HepG2 (cell line): Measurements from ENCODE around the gene RAD54L. TPM values are rescaled to one million over a fixed set of nuclear protein-coding genes. Genes with fewer than 3 reads are reported as not detected.

Experiments
- ATAC-seq: fragments of 200-7000 bp; cut with Tn5 transposase; 3 replicates; pipeline ENCODE4 v1.9.1; 2020; ENCODE audit warnings: mild to moderate bottlenecking, moderate library complexity
- BruUV-seq: library from RNA; stranded (reverse); fragments of 400-500 nt; replicated peaks from 2 replicates; lab custom pipeline; 2021; lab: Mats Ljungman, UMichigan
- CTCF ChIA-PET: fragments of 300-600 bp; formaldehyde crosslinking; extraction: SDS; loops from one replicate; lab custom pipeline; 2021; ENCODE audit warnings: low total read pairs, inconsistent platforms, low intra/inter-chr PET ratio; lab: Yijun Ruan, JAX
- POLR2A ChIA-PET: fragments of 350-600 bp; sonication (Branson Sonifier 250); formaldehyde crosslinking; loops from one replicate; lab custom pipeline; 2020; ENCODE audit warnings: antibody characterized with exemption, inconsistent platforms; lab: Yijun Ruan, JAX
- DNase-seq: peaks from one replicate; pipeline ENCODE4 v3.0.0-alpha.2; 2015; ENCODE audit warnings: low spot score
- FAIRE-seq: peaks from 3 replicates; lab custom pipeline; 2011; peaks lifted over from hg19 to GRCh38; lab: Jason Lieb, UNC
- H2AFZ ChIP-seq: one replicate; pipeline ENCODE4 v1.6.1; 2011; ENCODE audit warnings: low read length, inconsistent platforms
- H3K27ac ChIP-seq: fragments of 300-600 bp; 3 replicates; pipeline ENCODE4 v1.8.0; 2011; ENCODE audit warnings: mixed run types, mild to moderate bottlenecking, mixed read lengths, low read length, inconsistent platforms; ENCODE audit not compliant: insufficient read depth; ENCODE audit errors: extremely low read length
- H3K27me3 ChIP-seq, 2 experiments: fragments of 200-600 bp in 1 of 2; 2 replicates in 1 of 2; 3 replicates in 1 of 2; pipeline versions ENCODE4 v1.6.0 to v1.8.0; 2011; ENCODE audit warnings: low read length in 2 of 2, mild to moderate bottlenecking in 2 of 2, moderate library complexity in 2 of 2, inconsistent platforms in 1 of 2; ENCODE audit not compliant: insufficient read depth in 2 of 2, control insufficient read depth in 1 of 2
- H3K36me3 ChIP-seq, 2 experiments: fragments of 200-600 bp in 1 of 2; replicated peaks in 1 of 2; 2 replicates in 1 of 2; 3 replicates in 1 of 2; pipeline versions ENCODE4 v1.5.1 to v1.8.0; 2011; ENCODE audit warnings: low read length in 2 of 2, inconsistent platforms in 1 of 2; ENCODE audit not compliant: insufficient read depth in 2 of 2, control insufficient read depth in 1 of 2
- H3K4me1 ChIP-seq: 2 replicates; pipeline ENCODE4 v1.5.1; 2012; ENCODE audit warnings: low read length, inconsistent platforms; ENCODE audit not compliant: insufficient read depth
- H3K4me2 ChIP-seq: 2 replicates; pipeline ENCODE4 v1.6.0; 2011; ENCODE audit warnings: low read depth, low read length, inconsistent platforms
- H3K4me3 ChIP-seq, 3 experiments: fragments of 200-600 bp in 1 of 3; sonication (generic), shearing (Covaris generic) in 1 of 3; replicated peaks in 1 of 3; 2 replicates each; pipeline ENCODE4 v1.5.1; 2011 to 2016; ENCODE audit warnings: low read length in 3 of 3, inconsistent platforms in 2 of 3, low read depth in 2 of 3, mild to moderate bottlenecking in 2 of 3, control low read depth in 1 of 3, mixed read lengths in 1 of 3; ENCODE audit not compliant: insufficient read depth in 1 of 3
- H3K79me2 ChIP-seq: one replicate; pipeline ENCODE4 v1.6.1; 2011; ENCODE audit warnings: low read length, inconsistent platforms; ENCODE audit not compliant: insufficient read depth
- H3K9ac ChIP-seq: 2 replicates; pipeline ENCODE4 v1.6.0; 2011; ENCODE audit warnings: mild to moderate bottlenecking, low read depth, low read length, inconsistent platforms; ENCODE audit not compliant: insufficient read depth
- H3K9me3 ChIP-seq: 2 replicates; pipeline ENCODE4 v1.5.1; 2012; ENCODE audit warnings: mild to moderate bottlenecking, low read length
- H4K20me1 ChIP-seq: 2 replicates; pipeline ENCODE4 v1.6.0; 2011; ENCODE audit warnings: inconsistent platforms, mild to moderate bottlenecking, low read length, moderate library complexity; ENCODE audit not compliant: insufficient read depth
- HOXA5 ChIP-seq: sonication (generic); formaldehyde crosslinking; IDR thresholded peaks from 2 replicates; pipeline ENCODE4 v1.4.0; 2020; ENCODE audit warnings: missing genetic modification reagents
- REL ChIP-seq: sonication (generic); formaldehyde crosslinking; conservative IDR thresholded peaks from 2 replicates; pipeline ENCODE4 v1.8.0; 2022; ENCODE audit warnings: mild to moderate bottlenecking, missing genetic modification reagents, moderate library complexity
- TCF12 ChIP-seq, 2 experiments: fragments of 450-650 bp in 1 of 2; sonication (generic) in 1 of 2; formaldehyde crosslinking in 1 of 2; IDR thresholded peaks; 2 replicates each; pipeline versions ENCODE4 v1.6.1 to v1.8.0; 2017 to 2022; ENCODE audit warnings: antibody characterized with exemption in 1 of 2, mild to moderate bottlenecking in 1 of 2, missing genetic modification reagents in 1 of 2, moderate library complexity in 1 of 2
- ZBTB42 ChIP-seq: sonication (generic); formaldehyde crosslinking; IDR thresholded peaks from 2 replicates; pipeline ENCODE4 v1.5.0; 2020; ENCODE audit warnings: mild to moderate bottlenecking, missing genetic modification reagents
- ZBTB7B ChIP-seq: sonication (generic); formaldehyde crosslinking; IDR thresholded peaks from 2 replicates; pipeline ENCODE4 v1.4.0; 2020; ENCODE audit warnings: missing genetic modification reagents
- ZFP36L1 ChIP-seq: sonication (generic); formaldehyde crosslinking; IDR thresholded peaks from 2 replicates; pipeline ENCODE4 v1.8.0; 2022; ENCODE audit warnings: mild to moderate bottlenecking, missing genetic modification reagents, moderate library complexity
- ZNF121 ChIP-seq: sonication (generic); formaldehyde crosslinking; IDR thresholded peaks from 2 replicates; pipeline ENCODE4 v1.5.0; 2020; ENCODE audit warnings: mild to moderate bottlenecking, missing genetic modification reagents
- ZNF205 ChIP-seq: IDR thresholded peaks from 2 replicates; pipeline ENCODE4 v1.6.1; 2018; ENCODE audit warnings: missing biosample characterization, missing genetic modification reagents
- ZNF652 ChIP-seq: IDR thresholded peaks from 2 replicates; pipeline ENCODE4 v1.6.1; 2016; ENCODE audit warnings: low read depth, borderline replicate concordance
- ZSCAN22 ChIP-seq: sonication (generic); formaldehyde crosslinking; IDR thresholded peaks from 2 replicates; pipeline ENCODE4 v1.4.0; 2020; ENCODE audit warnings: mild to moderate bottlenecking, missing genetic modification reagents
- WGBS: methylation state at CpG from one replicate; pipeline ENCODE4 v1.1.6; 2017; ENCODE audit warnings: low lambda C conversion rate; 5-methylcytosine and 5-hydroxymethylcytosine counted together
- in situ Hi-C: cut with HindIII; loops from 2 replicates; pipeline ENCODE4 v1.10.0; 2017; ENCODE audit warnings: low pct_unique_long_range_greater_than_20kb; ENCODE audit not compliant: extremely low pct_ligation_motif_present
- intact Hi-C: fragments of 100-400 bp; cut with micrococcal nuclease; formaldehyde crosslinking; loops from one replicate; pipeline ENCODE4 v1.10.0; 2022; ENCODE audit not compliant: unreplicated experiment
- polyA plus RNA-seq, 8 experiments: library from polyadenylated mRNA; depleted of rRNA in 3 of 8; stranded (reverse) in 7 of 8; unstranded in 1 of 8; fragments of >200 nt; fragmentation: Illumina TruSeq in 4 of 8; extraction: Trizol in 4 of 8; gene quantifications; 2 replicates each; pipeline versions ENCODE4 v1.2.1 to v1.2.3, GENCODE V29; 2011 to 2016; ENCODE audit warnings: low read depth in 4 of 8, missing spikeins in 1 of 8, mixed read lengths in 1 of 8; ENCODE audit not compliant: insufficient read depth in 1 of 8
- total RNA-seq, 5 experiments: library from RNA; depleted of rRNA; stranded (reverse); fragments of >200 nt; fragmentation: Illumina TruSeq; extraction: Trizol; gene quantifications; 2 replicates each; pipeline ENCODE4 v1.2.3, GENCODE V29; 2016; ENCODE audit warnings: low read depth in 1 of 5
- TF ChIP-seq, protein P1 (sequence below): sonication (generic); formaldehyde crosslinking; IDR thresholded peaks from 2 replicates; pipeline ENCODE4 v1.5.0; 2020; ENCODE audit warnings: missing genetic modification reagents, mild to moderate bottlenecking, borderline replicate concordance
- TF ChIP-seq, protein P2 (sequence below): IDR thresholded peaks from 2 replicates; pipeline ENCODE4 v1.6.1; 2016
- TF ChIP-seq, protein P3 (sequence below): IDR thresholded peaks from 2 replicates; pipeline ENCODE4 v1.6.1; 2016; ENCODE audit warnings: low read depth, control low read depth

Gene RAD54L
- total and polyA plus RNA-seq, 2 of the 13 experiments (the other 11 are each of a cell fraction or from before 2014, with no cell fraction given): 10.2 to 30.0 TPM

DNA sequence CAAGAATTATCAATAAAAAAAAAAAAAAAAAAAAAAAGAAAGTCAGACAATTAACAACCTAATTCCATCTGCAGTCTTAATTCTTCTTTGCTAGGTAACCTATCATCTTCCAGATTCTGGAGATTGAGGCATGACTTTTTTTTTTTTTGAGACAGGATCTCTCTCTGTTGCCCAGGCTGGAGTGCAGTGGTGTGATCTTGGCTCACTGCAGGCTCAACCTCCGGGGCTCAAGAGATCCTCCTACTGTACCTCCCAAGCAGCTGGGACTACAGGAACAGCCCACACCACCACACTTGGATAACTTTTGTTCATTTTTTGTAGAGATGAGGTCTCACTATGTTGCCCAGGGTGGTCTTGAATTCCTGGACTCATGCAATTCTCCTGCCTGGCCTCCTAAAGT is 4.6 kb upstream of the RAD54L start:
- 0% methylated on average over 1 of the region's 1 CpG for WGBS
- POLR2A ChIA-PET: interaction anchor here (0.6 kb wide), 1 partner anchor 739 kb away, joined by 3 read pairs; no protein-coding TSS in a partner anchor

More for the DNA sequence above, 4.6 kb upstream of the RAD54L start:
- Histone ChIP-seq H3K36me3 (no peaks in the 10 kb centered on the region), H3K4me3 (no peak overlapping the region), H3K4me1 (peaks cover 38% of the 10 kb centered on the region), H3K79me2 (no peaks in the 10 kb centered on the region)
- in situ Hi-C loops: no loop called here
- no peak for DNase-seq
- TF ChIP-seq ZNF205 (no peak), ZFP36L1 (no peak), ZBTB7B (no peak), REL (CRISPR knock-in tag) (no peak), ZNF121 (CRISPR knock-in tag) (peak; percentile 87), HOXA5 (CRISPR knock-in tag) (0 out of 2 replicates have a peak, but pooled peaks have one; percentile 27), ZSCAN22 (CRISPR knock-in tag) (no peak), TCF12 (IDR thresholded peaks at IDR 0.05) (no peak), TCF12 (CRISPR knock-in tag; IDR thresholded peaks at IDR 0.05) (no peak), ZNF652 (CRISPR knock-in tag) (no peak), ZBTB42 (CRISPR knock-in tag) (no peak)
- TF ChIP-seq, protein P1, sequence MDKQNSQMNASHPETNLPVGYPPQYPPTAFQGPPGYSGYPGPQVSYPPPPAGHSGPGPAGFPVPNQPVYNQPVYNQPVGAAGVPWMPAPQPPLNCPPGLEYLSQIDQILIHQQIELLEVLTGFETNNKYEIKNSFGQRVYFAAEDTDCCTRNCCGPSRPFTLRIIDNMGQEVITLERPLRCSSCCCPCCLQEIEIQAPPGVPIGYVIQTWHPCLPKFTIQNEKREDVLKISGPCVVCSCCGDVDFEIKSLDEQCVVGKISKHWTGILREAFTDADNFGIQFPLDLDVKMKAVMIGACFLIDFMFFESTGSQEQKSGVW (CRISPR knock-in tag): no peak
- TF ChIP-seq, protein P2, sequence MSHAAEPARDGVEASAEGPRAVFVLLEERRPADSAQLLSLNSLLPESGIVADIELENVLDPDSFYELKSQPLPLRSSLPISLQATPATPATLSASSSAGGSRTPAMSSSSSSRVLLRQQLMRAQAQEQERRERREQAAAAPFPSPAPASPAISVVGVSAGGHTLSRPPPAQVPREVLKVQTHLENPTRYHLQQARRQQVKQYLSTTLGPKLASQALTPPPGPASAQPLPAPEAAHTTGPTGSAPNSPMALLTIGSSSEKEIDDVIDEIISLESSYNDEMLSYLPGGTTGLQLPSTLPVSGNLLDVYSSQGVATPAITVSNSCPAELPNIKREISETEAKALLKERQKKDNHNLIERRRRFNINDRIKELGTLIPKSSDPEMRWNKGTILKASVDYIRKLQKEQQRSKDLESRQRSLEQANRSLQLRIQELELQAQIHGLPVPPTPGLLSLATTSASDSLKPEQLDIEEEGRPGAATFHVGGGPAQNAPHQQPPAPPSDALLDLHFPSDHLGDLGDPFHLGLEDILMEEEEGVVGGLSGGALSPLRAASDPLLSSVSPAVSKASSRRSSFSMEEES: no peak
- TF ChIP-seq, protein P3, sequence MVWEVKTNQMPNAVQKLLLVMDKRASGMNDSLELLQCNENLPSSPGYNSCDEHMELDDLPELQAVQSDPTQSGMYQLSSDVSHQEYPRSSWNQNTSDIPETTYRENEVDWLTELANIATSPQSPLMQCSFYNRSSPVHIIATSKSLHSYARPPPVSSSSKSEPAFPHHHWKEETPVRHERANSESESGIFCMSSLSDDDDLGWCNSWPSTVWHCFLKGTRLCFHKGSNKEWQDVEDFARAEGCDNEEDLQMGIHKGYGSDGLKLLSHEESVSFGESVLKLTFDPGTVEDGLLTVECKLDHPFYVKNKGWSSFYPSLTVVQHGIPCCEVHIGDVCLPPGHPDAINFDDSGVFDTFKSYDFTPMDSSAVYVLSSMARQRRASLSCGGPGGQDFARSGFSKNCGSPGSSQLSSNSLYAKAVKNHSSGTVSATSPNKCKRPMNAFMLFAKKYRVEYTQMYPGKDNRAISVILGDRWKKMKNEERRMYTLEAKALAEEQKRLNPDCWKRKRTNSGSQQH (CRISPR knock-in tag): no peak
- TF ChIP-seq, all 625 proteins: peak for 2
- CTCF ChIA-PET: no interaction called here
- no TSS peak for BruUV-seq
- no peaks in the 10 kb centered on the region; a peak in 1 of 5 replicates for H3K27me3 ChIP-seq
- intact Hi-C loops: no loop called here
- no peaks in the 10 kb centered on the region for H4K20me1 ChIP-seq
- no peak overlapping the region for H3K9ac ChIP-seq
- no peak for ATAC-seq
- H3K9me3 ChIP-seq: no peaks in the 10 kb centered on the region
- FAIRE-seq: no peak
- H3K4me2 ChIP-seq: peak overlapping the region; percentile 44; the same call in 1 of the 2 replicates
- H3K27ac ChIP-seq: peak overlapping the region; percentile 60
- H2AFZ ChIP-seq: peak overlapping the region; percentile 42
